GM18951 (cell line): ENCODE data around the gene RBM12.

Experiments
- POLR2A ChIP-seq: IDR thresholded peaks from 4 replicates; pipeline ENCODE4 v1.6.1; 2011; ENCODE audit warnings: mild to moderate bottlenecking; ENCODE audit not compliant: insufficient read length, insufficient read depth; ENCODE audit errors: extremely low read depth
- in situ Hi-C: fragments of 300-500 bp; cut with MboI; formaldehyde crosslinking; loops from one replicate; pipeline ENCODE4 v1.12.0; 2022; ENCODE audit warnings: low sequenced_read_pairs, mixed read lengths, inconsistent platforms; ENCODE audit not compliant: unreplicated experiment

Gene RBM12

GRCh38 chr20:35630636-35631035, 34.1 kb downstream of the RBM12 start:
- in situ Hi-C loops: no loop called here
- TF ChIP-seq POLR2A: no peak

- in situ Hi-C loops: no loop called here
- no peak for TF ChIP-seq POLR2A
Measured at GRCh38 chr20:35629427-35630145, 35.1 kb downstream of the RBM12 start.

GRCh38 chr20:35627121-35627520, 37.6 kb downstream of the RBM12 start:
- in situ Hi-C loops: no loop called here
- TF ChIP-seq POLR2A: no peak

GRCh38 chr20:35626386-35627001, 38.2 kb downstream of the RBM12 start:
- TF ChIP-seq POLR2A: no peak
- in situ Hi-C loops: no loop called here

- in situ Hi-C loops: no loop called here
Measured at GRCh38 chr20:35625584-35626385, 38.9 kb downstream of the RBM12 start.

GRCh38 chr20:35621560-35621946, 43.1 kb downstream of the RBM12 start:
- in situ Hi-C loops: no loop called here
- TF ChIP-seq POLR2A: no peak

More at GRCh38 chr20:35625584-35626385, 38.9 kb downstream of the RBM12 start:
- no peak for TF ChIP-seq POLR2A

GRCh38 chr20:35620818-35621559, 43.7 kb downstream of the RBM12 start:
- TF ChIP-seq POLR2A: no peak
- in situ Hi-C loops: no loop called here

GRCh38 chr20:35619196-35620095, 45.3 kb downstream of the RBM12 start:
- TF ChIP-seq POLR2A: peak; percentile 30
- in situ Hi-C loops: no loop called here

GRCh38 chr20:35618263-35619131, 46.2 kb downstream of the RBM12 start:
- no peak for TF ChIP-seq POLR2A
- in situ Hi-C loops: no loop called here

- in situ Hi-C loops: no loop called here
- TF ChIP-seq POLR2A: peak; percentile 33
Measured at GRCh38 chr20:35617397-35618262, 47.1 kb downstream of the RBM12 start.
